Kidney glomerular epithelial cell (primary cell): ENCODE measurements around the gene DRGX.

Source experiments
- DNase-seq: peaks from one replicate; lab custom pipeline; 2025; lab: John Stamatoyannopoulos, UW

DRGX gene

GRCh38 chr10:49338604-49339003, 57.3 kb downstream of the DRGX start:
- no peak for DNase-seq

- DNase-seq = no peak
Observed at GRCh38 chr10:49335364-49335972, 60.4 kb downstream of the DRGX start.

- DNase-seq = no peak
Observed at GRCh38 chr10:49334964-49335363, 60.9 kb downstream of the DRGX start.

- DNase-seq = no peak
Observed at GRCh38 chr10:49333192-49333591, 62.7 kb downstream of the DRGX start.

GRCh38 chr10:49332768-49333167, 63.1 kb downstream of the DRGX start:
- DNase-seq = no peak

GRCh38 chr10:49332333-49332732, 63.6 kb downstream of the DRGX start:
- no peak for DNase-seq

GRCh38 chr10:49331431-49331830, 64.5 kb downstream of the DRGX start:
- no peak for DNase-seq

- DNase-seq = no peak
Observed at GRCh38 chr10:49330127-49330665, 65.7 kb downstream of the DRGX start.

GRCh38 chr10:49329146-49329505, 66.8 kb downstream of the DRGX start:
- no peak for DNase-seq

GRCh38 chr10:49328401-49329145, 67.3 kb downstream of the DRGX start:
- DNase-seq = no peak

GRCh38 chr10:49327036-49327813, 68.7 kb downstream of the DRGX start:
- no peak for DNase-seq

- DNase-seq = no peak
Observed at GRCh38 chr10:49325916-49326783, 69.7 kb downstream of the DRGX start.

- DNase-seq = no peak
Observed at GRCh38 chr10:49325131-49325915, 70.6 kb downstream of the DRGX start.

GRCh38 chr10:49324711-49325110, 71.2 kb downstream of the DRGX start:
- DNase-seq = no peak

GRCh38 chr10:49323896-49324270, 72.0 kb downstream of the DRGX start:
- no peak for DNase-seq

- DNase-seq = no peak
Observed at GRCh38 chr10:49323171-49323895, 72.6 kb downstream of the DRGX start.

- no peak for DNase-seq
Observed at GRCh38 chr10:49322371-49323170, 73.3 kb downstream of the DRGX start.

- no peak for DNase-seq
Observed at GRCh38 chr10:49321021-49321420, 74.9 kb downstream of the DRGX start.

- DNase-seq = no peak
Observed at GRCh38 chr10:49320191-49320590, 75.7 kb downstream of the DRGX start.

- DNase-seq = no peak
Observed at GRCh38 chr10:49319206-49319605, 76.7 kb downstream of the DRGX start.
